Transverse colon (tissue), 3 donors: ENCODE results near the gene GALC.

Experiments used
- CTCF ChIP-seq, 5 experiments: fragments of 200-600 bp in 3 of 5; fragments of 450-650 bp in 2 of 5; sonication (generic) in 3 of 5; IDR thresholded peaks; 1 replicate in 2 of 5; 2 replicates in 3 of 5; pipeline ENCODE4 v1.5.1; 2016 to 2017; ENCODE audit warnings: antibody characterized with exemption in 5 of 5, inconsistent platforms in 3 of 5, mild to moderate bottlenecking in 2 of 5, moderate library complexity in 1 of 5
- EP300 ChIP-seq: sonication (generic); formaldehyde crosslinking; IDR thresholded peaks from one replicate; pipeline ENCODE4 v1.6.1; 2017; ENCODE audit warnings: antibody characterized with exemption, low read depth
- POLR2A ChIP-seq: fragments of 450-650 bp; IDR thresholded peaks from one replicate; pipeline ENCODE4 v1.6.1; 2016; ENCODE audit warnings: antibody characterized with exemption, mild to moderate bottlenecking, moderate library complexity

- no peak for TF ChIP-seq CTCF (IDR thresholded peaks at IDR 0.05)
- no peak for TF ChIP-seq EP300
- no peak for TF ChIP-seq POLR2A
Observed at GRCh38 chr14:88004506-88005036, 11.6 kb upstream of the GALC start.
